ENCODE results near the gene THADA.

Gene THADA

GRCh38 chr2:43358410-43359201 is 237.2 kb downstream of the THADA start:
- TF ChIP-seq, protein P1, sequence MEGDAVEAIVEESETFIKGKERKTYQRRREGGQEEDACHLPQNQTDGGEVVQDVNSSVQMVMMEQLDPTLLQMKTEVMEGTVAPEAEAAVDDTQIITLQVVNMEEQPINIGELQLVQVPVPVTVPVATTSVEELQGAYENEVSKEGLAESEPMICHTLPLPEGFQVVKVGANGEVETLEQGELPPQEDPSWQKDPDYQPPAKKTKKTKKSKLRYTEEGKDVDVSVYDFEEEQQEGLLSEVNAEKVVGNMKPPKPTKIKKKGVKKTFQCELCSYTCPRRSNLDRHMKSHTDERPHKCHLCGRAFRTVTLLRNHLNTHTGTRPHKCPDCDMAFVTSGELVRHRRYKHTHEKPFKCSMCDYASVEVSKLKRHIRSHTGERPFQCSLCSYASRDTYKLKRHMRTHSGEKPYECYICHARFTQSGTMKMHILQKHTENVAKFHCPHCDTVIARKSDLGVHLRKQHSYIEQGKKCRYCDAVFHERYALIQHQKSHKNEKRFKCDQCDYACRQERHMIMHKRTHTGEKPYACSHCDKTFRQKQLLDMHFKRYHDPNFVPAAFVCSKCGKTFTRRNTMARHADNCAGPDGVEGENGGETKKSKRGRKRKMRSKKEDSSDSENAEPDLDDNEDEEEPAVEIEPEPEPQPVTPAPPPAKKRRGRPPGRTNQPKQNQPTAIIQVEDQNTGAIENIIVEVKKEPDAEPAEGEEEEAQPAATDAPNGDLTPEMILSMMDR (IDR thresholded peaks at IDR 0.05), result no peak
- no peak overlapping the region for H3K27ac ChIP-seq
- H3K4me1 ChIP-seq (ENCODE audit: control insufficient read depth in 1 of 2, insufficient read depth in 1 of 2, low read depth in 1 of 2, low read length in 1 of 2), result peaks cover 0 to 6% of the 10 kb centered on the region in 2 experiments
- H3K27me3 ChIP-seq, result no peaks in the 10 kb centered on the region
- no peaks in the 10 kb centered on the region for H3K9me3 ChIP-seq
- H3K4me3 ChIP-seq (ENCODE audit: low read depth in 1 of 2, low read length in 1 of 2), result no peak overlapping the region
- H3K36me3 ChIP-seq, result no peaks in the 10 kb centered on the region

GRCh38 chr2:43356774-43357173 is 239.1 kb downstream of the THADA start:
- Histone ChIP-seq H3K27me3 (no peaks in the 10 kb centered on the region), H3K9me3 (no peaks in the 10 kb centered on the region), H3K4me3 (ENCODE audit: low read depth in 1 of 2, low read length in 1 of 2) (no peak overlapping the region), H3K36me3 (no peaks in the 10 kb centered on the region), H3K4me1 (ENCODE audit: control insufficient read depth in 1 of 2, insufficient read depth in 1 of 2, low read depth in 1 of 2, low read length in 1 of 2) (peaks cover 0 to 6% of the 10 kb centered on the region in 2 experiments), H3K27ac (no peak overlapping the region)
- TF ChIP-seq, protein P1 (IDR thresholded peaks at IDR 0.05), result no peak

DNA sequence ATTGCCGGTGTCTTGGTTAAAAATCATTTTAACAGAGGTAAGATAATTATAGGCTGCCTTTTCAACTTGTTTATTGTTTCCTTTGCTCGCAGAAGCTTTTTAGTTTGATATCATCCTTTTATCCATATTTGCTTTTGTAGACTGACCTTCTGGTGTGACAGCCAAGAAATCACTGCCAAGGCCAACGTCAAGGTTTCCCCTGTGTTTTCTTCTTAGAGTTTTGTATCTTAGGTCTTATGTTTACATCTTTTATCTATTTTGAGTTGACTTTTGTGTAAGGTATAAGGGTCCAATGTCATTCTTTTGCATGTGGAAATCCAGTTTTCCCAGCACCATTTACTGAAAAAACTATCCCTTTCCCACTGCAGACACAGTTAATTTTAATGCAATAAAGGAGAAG is 240.4 kb downstream of the THADA start:
- TF ChIP-seq, protein P1 (IDR thresholded peaks at IDR 0.05), result no peak
- peaks cover 0 to 6% of the 10 kb centered on the region in 2 experiments for H3K4me1 ChIP-seq (ENCODE audit: control insufficient read depth in 1 of 2, insufficient read depth in 1 of 2, low read depth in 1 of 2, low read length in 1 of 2)
- H3K36me3 ChIP-seq, result no peaks in the 10 kb centered on the region
- no peak overlapping the region for H3K27ac ChIP-seq
- no peak overlapping the region for H3K4me3 ChIP-seq (ENCODE audit: low read depth in 1 of 2, low read length in 1 of 2)
- H3K27me3 ChIP-seq, result no peaks in the 10 kb centered on the region
- H3K9me3 ChIP-seq, result no peaks in the 10 kb centered on the region

DNA sequence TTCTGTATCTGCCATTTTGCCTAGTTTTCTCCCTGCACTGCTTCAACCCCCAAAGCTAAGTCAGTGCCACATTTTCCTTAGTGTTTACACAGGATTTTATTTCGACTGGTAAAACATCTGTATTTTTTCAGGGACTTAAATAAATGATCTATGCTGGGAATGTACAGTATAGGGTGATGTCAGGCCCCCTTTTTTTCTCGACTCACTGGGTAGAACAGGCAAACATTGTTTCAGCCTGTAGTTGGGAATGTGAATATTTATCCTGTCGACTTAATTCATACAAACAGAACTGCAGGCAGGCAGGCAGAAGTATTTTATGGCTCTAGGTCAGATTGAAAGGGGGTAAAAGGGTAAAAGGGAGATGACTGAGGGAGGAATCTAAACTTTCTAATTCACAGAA is 245.9 kb downstream of the THADA start:
- no peak overlapping the region for H3K4me3 ChIP-seq (ENCODE audit: low read depth in 1 of 2, low read length in 1 of 2)
- TF ChIP-seq, protein P1 (IDR thresholded peaks at IDR 0.05), result no peak
- no peak overlapping the region for H3K27ac ChIP-seq
- H3K9me3 ChIP-seq, result no peaks in the 10 kb centered on the region
- H3K4me1 ChIP-seq (ENCODE audit: control insufficient read depth in 1 of 2, insufficient read depth in 1 of 2, low read depth in 1 of 2, low read length in 1 of 2), result no peaks in the 10 kb centered on the region
- H3K27me3 ChIP-seq, result no peaks in the 10 kb centered on the region
- peaks cover 7% of the 10 kb centered on the region for H3K36me3 ChIP-seq

GRCh38 chr2:43348908-43349661 is 246.8 kb downstream of the THADA start:
- Histone ChIP-seq H3K27me3 (no peaks in the 10 kb centered on the region), H3K9me3 (no peaks in the 10 kb centered on the region), H3K27ac (no peak overlapping the region), H3K4me3 (ENCODE audit: low read depth in 1 of 2, low read length in 1 of 2) (no peak overlapping the region), H3K36me3 (peaks cover 7% of the 10 kb centered on the region), H3K4me1 (ENCODE audit: control insufficient read depth in 1 of 2, insufficient read depth in 1 of 2, low read depth in 1 of 2, low read length in 1 of 2) (no peaks in the 10 kb centered on the region)
- TF ChIP-seq, protein P1 (IDR thresholded peaks at IDR 0.05), result no peak

Measured in neutrophil (primary cell).